HG03575 (cell line): ENCODE measurements around the gene PRDM1.

Source experiments
- ATAC-seq: cut with Tn5 transposase; IDR thresholded peaks from one replicate; pipeline ENCODE4 v1.9.1; 2021; ENCODE audit not compliant: unreplicated experiment, insufficient number of reproducible peaks, low FRiP score; ENCODE audit errors: extremely low read depth

PRDM1 gene

DNA sequence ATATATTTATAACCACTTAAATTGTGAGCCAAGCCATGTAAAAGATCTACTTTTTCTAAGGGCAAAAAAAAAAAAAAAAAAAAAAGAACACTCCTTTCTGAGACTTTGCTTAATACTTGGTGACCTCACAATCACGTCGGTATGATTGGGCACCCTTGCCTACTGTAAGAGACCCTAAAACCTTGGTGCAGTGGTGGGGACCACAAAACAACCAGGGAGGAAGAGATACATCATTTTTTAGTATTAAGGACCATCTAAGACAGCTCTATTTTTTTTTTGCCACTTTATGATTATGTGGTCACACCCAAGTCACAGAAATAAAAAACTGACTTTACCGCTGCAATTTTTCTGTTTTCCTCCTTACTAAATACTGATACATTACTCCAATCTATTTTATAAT lies 22.9 kb downstream of the PRDM1 start:
- no peak for ATAC-seq

DNA sequence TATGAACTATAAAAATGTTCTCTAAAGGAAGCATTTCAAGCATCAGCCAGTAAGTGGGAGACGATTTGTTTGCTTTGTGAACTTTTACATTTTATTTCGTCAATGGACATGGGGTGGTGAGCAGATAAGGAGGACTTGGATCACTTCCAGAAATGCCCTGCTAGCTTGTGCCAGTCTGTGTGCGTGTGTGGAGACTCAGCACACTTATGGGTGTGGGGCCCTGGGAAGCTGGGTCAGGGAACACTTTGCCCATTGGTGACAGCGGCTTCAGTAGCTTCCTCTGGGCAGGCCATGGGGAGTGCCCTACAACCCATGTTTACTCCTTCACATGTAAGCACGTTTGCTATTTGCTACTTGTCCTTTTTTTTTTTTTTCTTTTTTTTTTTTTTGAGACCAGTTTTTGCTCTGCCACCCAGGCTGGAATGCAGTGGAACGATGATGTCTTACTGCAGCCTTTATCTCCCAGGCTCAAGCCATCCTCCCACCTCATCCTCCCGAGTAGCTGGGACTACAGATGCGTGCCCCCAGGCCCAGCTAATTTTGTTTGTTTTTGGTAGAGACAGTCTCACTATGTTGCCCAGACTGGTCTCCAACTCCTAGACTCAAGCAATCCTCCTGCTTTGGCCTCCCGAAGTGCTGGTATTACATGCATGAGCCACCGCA lies 24.2 kb downstream of the PRDM1 start:
- ATAC-seq, result no peak

DNA sequence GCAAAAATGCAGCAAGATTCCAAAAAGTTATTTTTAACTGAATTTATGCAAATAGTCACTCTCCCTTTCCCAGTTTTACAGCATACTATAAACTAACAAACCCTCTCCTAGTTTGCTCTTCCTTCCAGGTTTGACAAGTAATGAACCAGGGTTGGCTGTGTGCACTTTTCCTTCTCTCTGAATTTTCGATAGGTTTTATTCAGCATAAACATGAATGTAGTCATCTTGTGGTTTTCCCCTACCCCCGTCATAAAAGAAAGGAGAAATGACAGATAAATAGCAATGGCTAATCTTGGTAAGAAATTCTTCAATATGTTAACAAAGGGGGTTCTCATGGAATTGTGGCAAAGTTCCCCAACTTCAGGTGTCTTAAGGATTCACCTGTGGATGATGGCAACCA lies 26.3 kb downstream of the PRDM1 start:
- ATAC-seq, result no peak

DNA sequence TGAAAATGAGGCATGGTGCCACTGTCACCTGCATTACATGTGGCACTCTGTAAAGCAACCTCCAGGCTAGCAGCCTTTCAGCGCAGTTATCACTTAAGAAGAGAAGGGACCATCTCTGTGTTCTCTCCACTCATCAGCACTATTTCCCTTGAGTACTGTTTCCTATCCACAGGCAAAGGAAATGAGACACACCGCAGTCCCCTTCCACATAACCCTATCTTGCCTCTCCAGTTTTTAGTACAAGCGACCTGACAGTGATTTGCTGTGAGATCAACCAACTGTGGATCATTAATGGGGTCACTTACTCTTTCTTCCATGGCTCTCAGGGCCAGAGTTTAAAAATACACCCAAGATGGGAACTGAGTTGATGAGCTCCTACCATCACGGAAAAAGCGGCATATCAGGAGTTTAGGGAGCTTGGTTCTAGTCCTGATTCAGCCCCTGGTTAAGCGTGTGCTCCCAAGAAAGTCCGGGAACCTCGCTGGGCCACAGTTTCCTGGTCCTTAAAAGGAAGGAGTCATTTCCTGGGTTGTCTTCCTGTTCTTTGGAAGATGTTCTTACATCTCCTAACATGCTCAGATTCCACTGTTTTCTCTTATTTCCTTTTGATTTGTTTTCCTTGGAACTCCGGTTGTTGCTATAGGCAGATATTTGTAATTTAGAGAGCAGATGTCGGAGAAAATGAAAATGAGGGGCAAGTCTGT lies 27.3 kb downstream of the PRDM1 start:
- ATAC-seq, result no peak

DNA sequence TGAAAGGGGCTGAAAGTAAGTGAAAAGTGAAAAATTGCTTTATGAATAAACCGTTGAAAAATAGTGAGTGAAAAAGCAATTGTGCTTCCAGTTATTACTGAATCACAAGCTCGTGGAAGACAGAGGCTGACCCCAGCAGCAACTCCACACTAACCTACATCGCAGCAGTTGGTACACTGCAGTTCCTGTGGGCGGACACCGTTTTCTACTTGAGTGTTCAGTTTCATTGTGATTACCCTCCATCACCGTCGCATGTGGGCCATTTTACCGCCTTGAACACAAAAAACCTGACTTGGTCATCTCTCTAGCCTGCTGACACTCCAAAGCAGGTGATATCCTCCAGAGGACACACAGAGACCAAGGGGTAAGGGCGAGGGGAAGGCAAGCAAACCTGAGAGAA lies 28.4 kb downstream of the PRDM1 start:
- ATAC-seq, result peak; percentile 72

DNA sequence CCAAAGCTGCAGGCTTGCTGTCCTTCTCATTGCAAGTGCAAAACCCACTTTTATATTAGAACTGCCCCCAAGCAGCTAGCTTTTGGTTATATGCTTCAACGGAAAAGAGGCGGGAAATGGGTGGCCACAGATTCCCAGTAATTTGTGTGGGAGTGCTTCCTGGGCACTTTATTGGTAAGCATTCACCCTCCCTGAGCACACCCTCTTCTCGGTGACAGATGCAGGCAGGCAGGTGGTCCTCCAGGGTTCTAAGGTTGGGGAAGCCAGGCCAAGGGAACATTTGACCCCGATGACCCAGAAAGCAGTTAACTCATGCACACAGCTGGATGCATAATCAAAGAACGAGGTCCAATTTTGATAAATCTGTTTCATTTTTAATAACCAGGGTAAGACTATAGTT lies 29.1 kb downstream of the PRDM1 start:
- ATAC-seq, result no peak

DNA sequence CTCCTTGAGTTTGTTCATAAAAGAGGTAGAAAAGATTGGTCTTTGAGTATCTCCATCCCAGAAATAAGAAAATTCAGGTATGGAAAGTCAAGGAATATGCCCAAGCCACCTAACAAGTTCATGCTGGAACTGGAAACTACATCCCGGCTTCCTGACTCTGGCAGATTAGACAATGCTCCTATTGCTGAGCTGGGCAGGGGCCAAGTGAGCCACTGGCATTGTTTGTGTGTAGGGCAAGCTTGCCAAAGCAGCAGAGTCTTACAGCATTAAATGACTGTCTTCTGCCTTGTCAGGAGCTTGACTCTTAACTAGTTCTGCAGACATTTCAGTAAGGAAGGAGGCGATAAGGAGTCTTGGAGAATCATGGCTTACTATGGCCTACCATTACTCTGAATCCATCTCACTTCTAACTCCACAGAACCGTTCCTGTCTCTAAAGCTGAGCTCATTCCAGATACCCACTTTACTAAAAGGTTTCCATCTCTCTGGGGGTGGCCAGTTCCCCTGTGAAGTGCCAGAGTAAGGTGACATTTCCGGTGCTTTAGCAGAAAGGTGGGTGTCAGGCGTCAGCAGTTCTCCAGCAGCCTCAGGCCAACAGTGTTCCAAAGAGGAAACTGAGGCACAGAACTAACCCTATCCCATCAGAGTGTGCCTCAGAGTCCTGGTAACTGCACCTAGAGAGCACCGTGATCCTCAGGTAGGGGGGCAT lies 30.1 kb downstream of the PRDM1 start:
- no peak for ATAC-seq

DNA sequence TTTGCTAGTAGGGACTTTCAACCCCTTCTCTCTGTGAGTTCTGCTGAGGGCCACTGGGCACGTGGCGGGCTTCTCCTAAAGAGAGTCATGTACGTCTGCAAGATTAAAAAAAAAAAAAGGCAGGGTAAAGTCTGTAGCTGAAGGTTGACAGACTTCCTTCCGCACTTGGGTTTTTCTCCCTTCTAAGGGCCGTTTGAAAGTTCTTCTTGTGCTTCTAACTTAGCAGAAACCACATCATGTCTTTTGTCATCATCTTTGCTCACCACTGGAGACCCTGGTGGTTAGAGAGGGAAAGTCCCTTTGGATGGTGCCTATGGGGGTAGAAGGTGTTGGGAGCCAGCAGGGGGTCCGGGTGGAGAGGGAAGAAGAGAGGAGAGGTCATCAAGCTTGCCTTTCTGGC lies 31.4 kb downstream of the PRDM1 start:
- ATAC-seq, result no peak

DNA sequence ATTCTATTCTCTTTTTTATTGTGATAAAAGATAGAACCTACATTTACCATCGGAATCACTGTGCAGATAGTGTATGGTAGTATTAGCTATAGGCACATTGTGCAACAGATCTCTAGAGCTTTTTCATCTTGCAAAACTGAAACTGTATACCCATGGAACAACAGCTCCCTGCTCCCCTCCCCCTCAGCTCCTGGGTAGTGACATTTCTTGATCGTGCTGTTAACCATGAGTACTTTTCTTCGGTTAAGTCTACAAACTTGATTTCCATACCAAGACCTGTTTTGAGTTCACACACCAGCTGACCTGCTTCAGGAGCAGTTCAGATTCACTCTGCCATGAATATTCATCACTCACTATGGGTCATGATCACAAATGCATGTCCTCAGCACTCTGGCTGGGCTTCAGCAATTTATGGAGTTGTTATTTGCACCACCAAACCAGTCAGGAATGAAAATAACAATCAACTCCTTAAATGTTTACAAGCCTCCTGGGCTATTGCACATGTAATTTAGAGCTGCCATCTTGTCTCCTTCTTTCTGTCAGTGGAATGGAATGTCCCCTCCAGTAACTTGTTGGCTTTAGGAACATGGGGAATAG lies 32.8 kb downstream of the PRDM1 start:
- no peak for ATAC-seq

DNA sequence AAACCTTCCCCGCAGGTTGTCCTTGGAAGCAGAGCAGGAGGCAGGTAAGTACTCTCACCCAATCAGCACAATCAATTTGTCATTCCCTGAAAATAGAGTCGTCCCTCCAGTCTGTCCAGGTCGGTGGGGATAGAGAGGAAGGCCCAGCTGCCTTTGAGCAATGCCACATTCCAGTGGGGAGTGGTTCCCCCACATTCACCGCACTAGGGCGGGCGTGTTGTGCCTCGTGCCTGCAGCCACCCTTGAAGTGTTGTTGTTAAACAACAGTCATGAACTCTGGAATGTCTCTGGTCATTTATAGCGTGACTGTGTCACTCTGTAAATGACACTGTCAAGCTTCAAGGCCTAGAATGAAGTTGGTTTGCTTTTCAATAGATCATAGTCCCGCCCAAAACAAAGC lies 33.4 kb downstream of the PRDM1 start:
- no peak for ATAC-seq

DNA sequence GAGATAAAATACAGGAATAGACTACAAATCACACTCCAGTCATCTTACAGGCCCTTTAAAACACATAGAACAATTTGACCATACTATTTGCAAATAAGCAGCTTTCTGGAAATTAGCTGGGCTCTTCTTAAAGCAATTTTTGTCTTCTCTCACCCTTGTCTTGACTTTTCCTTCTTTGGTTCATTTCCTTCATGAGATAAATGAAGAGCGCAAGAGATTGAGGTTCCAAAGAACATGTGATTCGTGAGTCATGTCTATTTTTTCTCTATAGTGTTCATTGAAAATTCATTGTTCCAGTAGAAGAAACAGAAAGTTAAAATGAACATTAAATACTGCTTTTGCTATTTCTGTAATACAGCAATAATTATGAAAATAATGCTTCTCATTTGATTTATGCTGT lies 33.9 kb downstream of the PRDM1 start:
- no peak for ATAC-seq

DNA sequence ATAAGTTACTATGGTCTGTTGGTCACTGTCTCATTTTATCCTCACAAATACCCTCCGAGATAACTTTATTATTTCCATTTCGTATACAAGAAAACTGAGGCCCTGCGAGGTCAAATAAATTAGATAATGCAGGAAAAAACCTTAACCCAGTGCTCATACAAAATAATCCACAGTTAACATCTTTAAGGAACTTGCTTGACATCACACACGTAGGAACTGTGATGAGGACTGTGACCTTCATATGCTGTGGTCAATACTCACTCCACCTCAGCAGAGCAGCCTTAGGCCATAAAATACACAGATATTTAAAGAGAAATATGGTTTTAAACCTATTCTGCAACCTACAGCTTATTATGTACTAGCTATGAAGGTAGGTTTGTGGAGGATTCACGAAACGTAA lies 34.3 kb downstream of the PRDM1 start:
- no peak for ATAC-seq

DNA sequence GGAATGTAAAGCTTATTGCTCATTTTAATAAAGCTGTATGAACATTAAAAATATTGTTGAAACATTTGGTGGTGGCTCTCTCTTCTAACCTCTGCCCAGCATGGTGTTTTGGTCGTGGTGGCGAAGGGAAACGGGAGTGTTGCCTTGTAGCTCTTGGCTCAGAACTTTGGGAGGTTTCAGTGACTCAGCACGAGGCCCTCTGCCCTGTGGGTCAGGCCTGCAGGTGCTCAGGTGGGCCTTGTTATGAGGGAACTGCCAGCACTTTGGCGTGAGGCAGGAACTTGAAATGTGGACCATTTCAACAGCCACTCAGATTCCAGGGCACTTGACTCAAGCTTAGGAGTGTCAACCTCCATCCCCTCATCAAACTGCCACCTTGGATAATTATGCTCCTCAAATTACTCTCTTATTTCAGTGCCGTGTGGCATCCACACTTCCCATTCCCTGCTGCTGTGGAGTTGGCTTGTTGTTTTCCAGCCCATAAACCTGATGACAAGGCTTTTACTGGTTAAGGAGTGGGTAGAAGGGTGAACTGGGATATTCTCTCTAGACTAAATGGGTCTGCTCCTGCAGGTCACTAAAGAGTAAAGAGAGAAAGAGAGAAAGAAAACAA lies 36.3 kb downstream of the PRDM1 start:
- ATAC-seq, result no peak

DNA sequence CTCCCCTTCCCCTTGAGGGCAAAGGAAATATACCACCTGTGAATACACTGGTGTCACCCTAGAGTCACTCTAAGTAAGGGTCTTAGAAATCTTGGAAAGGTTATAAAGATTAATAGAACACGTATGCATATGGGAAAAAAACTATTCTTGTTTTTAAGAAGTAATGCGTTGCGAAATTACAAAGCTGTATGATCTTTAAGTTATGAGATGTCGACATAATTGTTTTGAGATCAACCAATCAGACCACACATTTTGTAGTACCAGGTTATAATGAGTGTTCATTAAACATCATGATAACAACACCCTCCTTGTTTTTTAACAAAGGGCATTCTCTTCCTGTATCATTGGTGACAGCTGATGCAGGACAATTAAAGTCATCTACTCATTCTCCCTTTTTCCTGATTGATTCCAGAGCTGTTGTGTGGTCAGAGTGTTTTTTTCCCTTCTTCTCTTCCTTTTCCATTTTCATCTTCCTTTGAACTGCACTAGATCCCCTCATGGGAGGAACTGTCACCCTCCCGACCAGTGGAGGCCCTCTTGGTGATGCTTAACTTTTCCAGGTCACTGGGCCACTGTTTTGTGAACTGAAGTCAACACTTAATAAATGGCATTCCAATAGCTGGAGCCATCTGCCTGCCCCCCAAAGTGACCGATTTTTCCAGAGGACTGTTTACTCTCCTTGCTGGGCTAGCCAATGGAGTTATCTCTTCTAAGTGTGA lies 37.0 kb downstream of the PRDM1 start:
- ATAC-seq, result no peak

DNA sequence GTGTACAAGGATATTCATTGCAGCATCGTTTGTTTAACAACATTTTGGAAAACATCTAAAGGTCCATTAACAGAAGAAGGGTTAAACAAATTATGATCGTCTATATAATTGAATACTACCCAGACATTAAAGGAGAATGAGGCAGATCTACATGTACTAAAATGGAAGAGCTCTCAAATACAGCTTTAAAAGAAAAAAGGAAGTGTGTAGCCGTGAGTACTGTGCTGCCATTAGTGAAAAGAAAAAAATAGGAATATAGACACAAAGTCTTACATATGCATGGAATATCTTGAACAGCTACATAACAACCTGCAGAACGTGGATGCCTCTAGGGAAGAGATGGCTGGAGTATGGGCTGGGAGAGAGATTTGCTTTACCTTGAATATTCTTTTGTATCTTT lies 37.9 kb downstream of the PRDM1 start:
- ATAC-seq, result no peak

DNA sequence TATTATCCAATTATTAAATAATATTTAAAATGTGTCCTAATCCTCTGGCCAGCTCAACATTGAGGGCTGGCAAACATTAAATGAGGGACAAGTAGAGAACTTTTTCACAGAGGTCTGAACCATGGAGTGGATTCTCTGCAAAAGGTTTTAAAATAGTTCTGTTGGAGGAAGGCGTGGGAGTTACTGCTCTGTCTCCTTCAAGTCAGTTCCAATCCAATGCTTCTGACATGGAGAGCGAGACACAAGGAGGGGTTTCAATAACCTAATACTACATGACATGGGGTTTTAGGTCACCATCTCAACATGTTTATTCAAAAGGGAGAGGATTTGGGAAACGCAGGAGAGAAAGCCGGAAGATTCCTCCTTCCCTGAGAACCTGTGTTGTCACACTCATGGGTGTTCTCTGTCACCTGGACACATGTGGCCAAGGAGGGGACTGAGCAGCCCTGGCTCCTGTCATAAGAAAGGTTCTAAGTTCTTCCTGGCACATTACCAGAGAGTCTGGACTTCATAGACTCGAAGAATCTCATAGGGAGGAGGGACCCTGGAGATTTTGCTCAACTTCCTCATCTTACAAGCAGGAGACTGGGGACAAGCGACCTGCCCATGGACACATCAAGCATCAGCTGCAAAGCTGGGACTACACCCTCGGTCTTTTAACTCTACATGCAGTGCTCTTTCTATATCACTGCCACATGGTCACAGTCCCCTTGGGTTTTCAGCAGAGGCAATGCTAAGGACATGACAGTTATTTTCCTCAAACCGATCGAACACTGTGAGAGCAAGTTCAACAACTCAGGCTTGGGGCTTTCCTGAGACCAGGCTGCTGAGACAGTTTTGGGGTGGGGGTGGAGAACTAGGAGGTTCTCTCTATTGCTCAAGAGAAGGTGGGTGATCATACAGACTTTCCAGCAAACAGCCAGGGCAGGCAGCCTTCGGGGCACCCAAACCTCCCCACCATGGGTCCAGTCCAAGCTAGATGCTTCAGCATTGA lies 38.6 kb downstream of the PRDM1 start:
- no peak for ATAC-seq

DNA sequence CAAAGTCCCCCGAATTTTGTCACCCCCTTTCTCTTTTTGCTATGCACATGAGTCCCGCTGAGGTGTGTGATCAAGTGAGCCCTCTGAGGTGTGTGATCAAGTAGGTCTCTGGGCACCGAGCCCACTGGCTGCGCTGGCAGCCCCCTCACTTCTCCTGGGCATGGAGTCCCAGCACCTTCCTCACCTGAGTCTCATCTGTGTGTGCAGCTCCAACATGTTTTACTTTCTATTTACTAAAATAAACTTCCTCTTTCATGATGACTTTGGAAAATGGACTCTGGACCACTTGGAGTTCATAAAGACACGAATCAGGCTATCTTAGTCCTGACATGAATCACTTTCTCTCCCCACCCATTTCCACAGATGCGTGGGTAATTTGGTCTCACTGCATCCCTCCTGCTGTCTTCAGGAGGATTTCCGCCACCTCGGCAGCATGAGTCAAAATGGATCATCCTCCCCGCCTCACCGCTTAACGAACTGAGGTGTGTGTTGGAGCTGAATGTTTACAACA lies 39.8 kb downstream of the PRDM1 start:
- ATAC-seq, result no peak

DNA sequence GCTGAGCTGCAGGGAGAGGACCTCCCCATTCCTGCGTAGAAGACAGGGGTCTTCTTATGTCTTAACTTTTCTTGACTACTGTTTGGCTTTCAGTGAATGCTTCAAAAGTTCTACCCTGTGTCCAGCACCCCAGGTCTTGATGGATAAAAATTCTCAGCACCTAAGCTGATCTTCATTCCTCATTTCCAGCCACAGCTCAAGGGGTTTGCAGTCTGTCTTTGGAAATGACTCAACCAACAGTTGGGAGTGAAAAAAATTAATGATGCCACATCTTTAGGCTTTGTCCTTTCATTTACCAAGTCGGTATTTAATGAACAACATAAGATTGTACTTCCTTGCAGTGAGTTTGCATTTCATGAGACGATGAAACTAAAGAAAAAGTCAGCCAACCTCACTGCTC lies 40.3 kb downstream of the PRDM1 start:
- ATAC-seq, result no peak
